ENCODE data around the gene DNAH8.

DNA sequence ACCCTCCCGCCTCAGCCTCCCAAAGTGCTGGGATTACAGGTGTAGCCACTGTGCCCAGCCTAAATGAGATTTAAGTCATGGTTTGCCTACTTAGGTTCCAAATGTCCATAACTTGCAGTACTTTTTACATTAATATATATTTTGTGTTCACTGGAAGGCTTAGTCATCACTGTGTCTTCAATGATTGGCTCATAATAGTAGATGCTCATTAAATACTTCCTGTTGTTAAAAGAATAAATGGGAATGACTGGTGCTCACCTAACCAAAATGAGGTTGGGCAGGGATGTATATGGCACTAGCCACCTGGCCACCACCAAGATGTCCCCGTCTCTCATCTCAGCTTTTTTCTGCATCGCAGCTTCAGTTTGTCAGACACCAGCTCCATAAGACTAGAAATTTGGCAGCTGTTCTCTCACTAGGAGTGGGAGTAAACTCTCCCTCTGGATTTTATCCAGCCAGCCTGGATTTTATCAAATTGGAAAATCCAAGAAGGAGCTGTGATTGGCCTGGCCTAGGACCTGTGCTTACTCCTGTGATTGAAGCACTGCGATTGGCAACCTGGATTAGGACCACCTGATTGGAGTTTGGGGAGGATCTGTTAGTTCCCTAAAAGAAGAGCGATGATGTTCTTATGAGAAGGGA lies 11.0 kb upstream of the DNAH8 start:
- TF ChIP-seq, protein P1, sequence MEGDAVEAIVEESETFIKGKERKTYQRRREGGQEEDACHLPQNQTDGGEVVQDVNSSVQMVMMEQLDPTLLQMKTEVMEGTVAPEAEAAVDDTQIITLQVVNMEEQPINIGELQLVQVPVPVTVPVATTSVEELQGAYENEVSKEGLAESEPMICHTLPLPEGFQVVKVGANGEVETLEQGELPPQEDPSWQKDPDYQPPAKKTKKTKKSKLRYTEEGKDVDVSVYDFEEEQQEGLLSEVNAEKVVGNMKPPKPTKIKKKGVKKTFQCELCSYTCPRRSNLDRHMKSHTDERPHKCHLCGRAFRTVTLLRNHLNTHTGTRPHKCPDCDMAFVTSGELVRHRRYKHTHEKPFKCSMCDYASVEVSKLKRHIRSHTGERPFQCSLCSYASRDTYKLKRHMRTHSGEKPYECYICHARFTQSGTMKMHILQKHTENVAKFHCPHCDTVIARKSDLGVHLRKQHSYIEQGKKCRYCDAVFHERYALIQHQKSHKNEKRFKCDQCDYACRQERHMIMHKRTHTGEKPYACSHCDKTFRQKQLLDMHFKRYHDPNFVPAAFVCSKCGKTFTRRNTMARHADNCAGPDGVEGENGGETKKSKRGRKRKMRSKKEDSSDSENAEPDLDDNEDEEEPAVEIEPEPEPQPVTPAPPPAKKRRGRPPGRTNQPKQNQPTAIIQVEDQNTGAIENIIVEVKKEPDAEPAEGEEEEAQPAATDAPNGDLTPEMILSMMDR (IDR thresholded peaks at IDR 0.05) = no peak
- TF ChIP-seq POLR2A (IDR thresholded peaks at IDR 0.05) = no peak

Measured in testis (tissue), 2 donors.